NCI-H460 (cell line): Measurements from ENCODE around the gene PHACTR1. TPM values are rescaled to one million over a fixed set of nuclear protein-coding genes. Genes with fewer than 3 reads are reported as not detected.
"Not testable (repeated sequence)": the region's sequence is repeated elsewhere in the genome, so short reads cannot be mapped to it uniquely, and the experiment has no call there.

Experiments
- DNase-seq: peaks from one replicate; pipeline ENCODE4 v3.0.0-alpha.2; 2016; ENCODE audit warnings: low read depth; ENCODE audit errors: extremely low read depth
- total RNA-seq: library from RNA; depleted of rRNA; stranded (reverse); fragments of >200 nt; shearing (Covaris generic); gene quantifications from 2 replicates; pipeline ENCODE4 v1.2.3, GENCODE V29; 2014

PHACTR1 gene
- total RNA-seq, 1 experiment from 2014 or later: not detected

DNA sequence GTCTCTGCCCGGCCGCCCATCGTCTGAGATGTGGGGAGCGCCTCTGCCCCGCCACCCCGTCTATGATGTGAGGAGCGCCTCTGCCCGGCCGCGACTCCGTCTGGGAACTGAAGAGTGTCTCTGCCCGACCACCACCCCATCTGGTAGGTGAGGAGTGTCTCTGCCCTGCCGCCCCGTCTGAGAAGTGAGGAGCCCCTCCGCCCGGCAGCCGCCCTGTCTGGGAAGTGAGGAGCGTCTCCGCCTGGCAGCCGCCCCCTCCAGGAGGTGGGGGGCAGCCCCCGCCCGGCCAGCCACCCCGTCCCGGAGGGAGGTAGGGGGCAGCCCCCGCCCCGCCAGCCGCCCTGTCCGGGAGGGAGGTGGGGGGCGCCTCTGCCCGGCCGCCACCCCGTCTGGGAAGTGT, 417.3 kb downstream of the PHACTR1 start:
- not testable (repeated sequence) for DNase-seq

DNA sequence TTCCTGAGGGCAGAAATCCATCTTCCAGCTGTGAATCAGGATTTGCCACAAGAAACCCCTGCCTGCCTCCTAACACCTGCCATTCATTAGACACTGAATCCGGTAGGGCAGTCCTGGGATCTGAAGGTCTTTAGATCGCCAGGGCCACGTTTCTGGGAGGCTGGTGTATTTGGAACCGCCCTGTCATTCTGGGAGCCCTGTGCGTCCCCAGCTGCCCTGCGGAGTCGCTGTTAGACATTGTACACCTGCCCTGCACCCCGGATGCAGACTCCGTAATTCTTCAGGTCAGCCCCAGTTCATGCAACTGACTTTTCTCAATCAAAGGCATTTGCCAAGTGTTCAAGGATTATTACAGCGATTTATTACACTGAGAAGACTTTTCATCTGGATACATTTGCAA, 418.6 kb downstream of the PHACTR1 start:
- DNase-seq: no peak

DNA sequence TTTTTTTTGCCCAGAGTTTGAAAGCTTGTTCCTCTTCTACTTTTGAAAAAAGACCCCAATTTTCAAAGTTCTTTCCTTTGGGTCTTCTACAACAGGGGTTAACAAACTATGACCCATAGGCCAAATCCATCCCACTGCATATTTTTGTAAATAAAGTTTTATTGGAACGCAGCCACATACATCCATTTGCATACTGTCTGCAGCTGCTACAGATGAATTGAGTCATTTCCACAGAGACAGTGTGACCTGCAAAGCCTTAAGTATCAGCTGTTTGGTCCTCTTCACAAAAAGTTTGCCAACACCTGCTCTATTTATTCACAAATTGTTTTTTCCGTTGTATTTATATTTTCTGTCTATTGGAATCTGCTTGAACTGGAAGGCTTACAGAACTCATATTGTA, 422.6 kb downstream of the PHACTR1 start:
- DNase-seq: no peak

DNA sequence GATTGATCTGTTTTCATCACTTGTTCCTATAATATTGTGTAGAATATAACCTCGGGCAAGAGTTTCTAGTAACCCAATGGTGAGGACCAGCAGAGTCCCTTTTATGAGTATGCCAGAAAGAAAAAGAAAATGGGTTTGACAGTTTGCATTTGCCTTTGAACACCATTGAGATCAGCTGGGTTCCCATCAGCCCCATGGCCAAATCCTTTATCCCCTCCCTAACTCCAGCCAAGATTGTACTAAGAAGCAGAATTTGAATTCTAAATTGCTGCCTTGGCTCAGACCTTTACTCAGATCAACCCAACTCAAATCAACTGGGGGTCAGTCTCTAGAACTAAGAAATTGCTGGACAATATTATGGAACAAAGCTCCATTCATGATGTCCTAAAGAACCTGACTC, 424.4 kb downstream of the PHACTR1 start:
- DNase-seq: no peak

DNA sequence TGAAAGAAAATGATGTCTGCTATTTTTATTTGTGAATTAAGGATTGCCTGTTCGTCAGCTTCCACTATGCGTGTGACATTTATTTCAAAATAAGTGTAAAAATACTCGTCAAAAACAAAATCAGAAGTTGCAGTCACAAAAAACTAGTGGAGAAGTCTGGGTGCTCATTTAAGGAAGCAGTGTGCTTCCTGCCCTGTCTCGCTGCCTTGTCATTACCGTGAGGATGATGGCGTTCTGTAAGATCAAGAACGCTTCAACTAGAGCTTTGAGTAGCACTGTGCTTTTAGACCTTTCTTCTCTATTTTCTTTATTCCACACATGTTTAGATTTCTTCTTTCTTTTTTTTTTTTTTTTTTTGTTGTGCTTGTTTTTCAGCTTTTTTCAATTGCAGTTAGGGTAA, 424.8 kb downstream of the PHACTR1 start:
- DNase-seq: no peak

DNA sequence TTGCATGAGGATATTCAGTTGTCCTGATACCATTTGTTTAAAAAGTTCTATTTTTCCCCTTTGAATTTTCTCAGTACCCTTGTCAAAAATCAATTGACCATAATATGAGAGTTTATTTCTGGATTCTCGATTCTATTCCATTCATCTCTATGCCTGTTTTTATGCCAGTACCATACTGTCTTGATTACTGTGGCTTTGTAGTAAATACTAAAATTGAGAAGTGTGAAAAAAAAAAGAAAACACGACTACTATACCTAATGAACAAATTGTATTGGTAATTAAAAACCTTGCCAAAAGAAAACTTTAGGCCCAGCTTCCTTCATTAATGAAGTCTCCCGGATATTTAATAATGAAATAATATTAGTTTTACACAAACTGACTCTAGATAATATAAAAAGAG, 426.0 kb downstream of the PHACTR1 start:
- DNase-seq: no peak

DNA sequence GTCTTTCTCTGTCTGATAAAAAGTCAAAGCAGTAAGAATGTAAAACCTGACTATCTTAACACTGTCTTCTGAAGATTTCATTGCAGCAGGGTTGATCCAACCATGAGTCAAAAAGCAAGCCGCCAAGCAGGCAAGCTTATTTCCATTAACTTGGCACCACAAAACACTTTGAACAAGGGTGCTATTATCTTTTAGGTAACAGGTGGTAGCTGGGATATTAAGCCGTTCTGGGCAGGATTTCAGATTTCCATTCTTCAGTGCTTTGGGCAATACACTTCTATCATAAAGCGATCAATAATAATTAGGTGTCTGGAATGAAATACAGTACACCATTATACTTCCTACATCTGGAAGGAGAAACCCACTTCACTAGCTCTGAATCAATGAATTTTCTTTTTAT, 429.9 kb downstream of the PHACTR1 start:
- DNase-seq: no peak

DNA sequence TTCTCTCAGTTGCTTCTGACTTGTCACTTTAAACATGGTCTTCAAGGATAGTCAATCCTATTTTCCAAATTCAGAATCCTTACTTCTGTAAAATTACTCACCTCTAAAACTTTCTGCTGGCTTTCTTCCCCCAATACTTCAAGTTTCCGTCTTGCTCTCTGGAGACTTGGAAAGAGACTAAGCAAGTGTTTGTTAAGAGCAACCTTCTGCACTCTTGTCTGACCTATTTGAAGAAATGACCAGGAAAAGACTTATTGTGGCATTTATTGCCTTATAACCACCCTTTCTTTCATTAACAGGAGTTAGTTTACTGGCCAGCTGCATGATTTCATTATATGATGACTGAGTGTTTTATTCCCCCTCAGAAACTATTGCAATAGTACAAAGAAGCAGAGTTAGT, 430.8 kb downstream of the PHACTR1 start:
- DNase-seq: no peak

DNA sequence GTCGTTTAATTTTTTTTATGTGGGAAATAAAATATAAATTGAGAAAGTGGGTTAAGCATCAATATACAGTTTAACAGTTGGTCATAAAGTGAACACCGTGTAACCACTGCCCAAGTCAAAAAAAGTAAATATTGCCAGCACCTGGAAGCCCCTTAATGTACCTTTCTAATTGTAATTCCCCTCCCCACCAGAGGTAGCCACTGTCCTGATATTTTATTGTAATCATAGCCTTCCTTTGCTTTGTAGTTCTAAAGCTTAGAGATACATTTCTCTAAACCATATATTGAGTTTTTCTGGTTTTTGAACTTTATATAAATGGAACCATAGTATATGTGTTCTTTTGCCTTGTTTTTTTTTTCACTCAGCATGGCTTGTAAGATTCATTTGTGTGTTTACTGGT, 431.2 kb downstream of the PHACTR1 start:
- DNase-seq: no peak

DNA sequence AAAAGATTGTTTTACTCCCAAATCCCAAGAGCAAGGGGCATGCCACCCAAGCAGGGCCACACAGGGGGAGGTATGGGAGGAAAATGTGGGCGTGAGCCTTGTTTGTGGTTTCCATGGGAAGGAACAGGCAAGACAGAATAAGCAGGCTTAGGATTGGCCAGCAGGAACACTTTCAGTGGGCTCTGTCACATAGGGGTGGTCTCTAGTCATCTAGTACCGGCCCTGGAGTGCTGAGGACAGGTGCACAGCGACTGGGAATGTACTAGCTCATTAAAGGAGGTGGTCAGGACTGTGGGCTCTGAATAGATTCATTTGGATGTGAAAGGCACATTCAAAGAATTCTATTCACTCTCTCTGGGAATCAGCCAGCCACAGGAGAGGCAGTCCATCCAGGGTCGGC, 436.2 kb downstream of the PHACTR1 start:
- no peak for DNase-seq

DNA sequence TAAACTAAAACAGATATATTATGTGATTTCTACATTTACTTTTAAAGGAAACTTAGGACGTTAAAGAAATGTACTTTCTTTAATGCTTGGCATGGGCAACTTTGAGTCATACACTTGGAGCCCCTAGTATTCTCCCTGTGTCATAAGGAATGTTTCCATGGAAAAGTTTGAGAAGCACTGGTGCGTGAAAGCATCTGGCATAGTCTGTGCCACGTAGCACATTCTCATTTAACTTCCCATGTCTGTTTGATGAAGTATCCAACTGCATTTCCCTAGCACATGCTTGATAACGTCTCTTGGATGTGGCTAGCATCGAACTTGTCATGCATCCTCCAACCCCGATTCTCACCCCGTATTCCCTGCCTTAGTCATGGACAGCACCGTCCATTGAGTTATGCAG, 439.8 kb downstream of the PHACTR1 start:
- no peak for DNase-seq

DNA sequence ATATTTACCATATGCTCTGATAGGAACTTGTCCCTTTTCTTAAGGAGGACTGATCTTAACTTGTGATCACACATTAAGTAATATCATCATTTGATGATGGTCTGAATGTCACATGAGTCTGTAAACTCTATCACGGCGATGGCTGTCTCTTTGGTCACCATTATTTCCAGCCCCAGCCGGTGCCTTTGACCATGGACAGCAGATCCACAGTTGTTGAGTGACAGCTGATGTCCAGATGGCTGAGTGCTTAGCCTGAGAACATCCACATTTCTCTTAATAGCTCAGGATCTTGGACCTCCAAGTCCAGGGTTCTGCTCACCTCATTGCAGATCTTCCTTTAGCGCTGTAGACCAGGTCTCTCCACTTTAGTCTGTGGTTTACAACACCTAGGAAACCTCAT, 440.7 kb downstream of the PHACTR1 start:
- DNase-seq: no peak

DNA sequence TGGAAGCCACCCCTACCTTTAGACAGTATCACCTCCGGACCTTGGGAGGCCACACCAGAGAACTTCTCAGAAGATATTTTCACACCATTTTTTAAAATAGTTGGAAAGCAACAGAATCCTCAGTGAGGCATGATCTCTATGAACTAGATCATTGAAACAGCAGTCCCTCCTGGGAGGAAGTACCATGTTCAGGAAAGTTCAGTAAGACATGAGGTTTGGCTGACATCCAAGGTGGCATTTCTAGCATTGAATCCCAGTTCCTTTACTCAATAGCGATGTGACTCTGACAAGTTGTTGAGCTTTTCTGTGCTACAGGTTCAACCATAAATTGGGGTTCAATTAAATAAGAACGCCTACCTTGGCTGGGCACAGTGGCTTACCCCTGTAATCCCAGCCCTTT, 442.7 kb downstream of the PHACTR1 start:
- no peak for DNase-seq

DNA sequence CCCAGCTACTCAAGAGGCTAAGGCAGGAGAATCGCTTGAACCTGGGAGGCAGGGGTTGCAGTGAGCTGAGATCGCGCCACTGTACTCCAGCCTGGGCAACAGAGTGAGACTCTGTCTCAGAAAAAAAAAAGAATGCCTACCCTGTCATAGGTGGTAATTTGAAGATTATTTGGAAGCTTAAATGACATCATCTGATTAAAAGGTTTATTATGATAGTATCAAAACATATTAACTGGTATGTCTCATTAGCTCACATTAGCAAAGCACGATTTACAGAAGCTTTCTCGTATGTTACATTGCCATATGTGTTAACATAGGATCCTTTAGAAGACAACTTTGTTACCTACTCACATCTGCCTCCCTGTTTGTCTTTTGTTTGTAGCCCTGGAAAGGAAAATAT, 443.3 kb downstream of the PHACTR1 start:
- not testable (repeated sequence) for DNase-seq

DNA sequence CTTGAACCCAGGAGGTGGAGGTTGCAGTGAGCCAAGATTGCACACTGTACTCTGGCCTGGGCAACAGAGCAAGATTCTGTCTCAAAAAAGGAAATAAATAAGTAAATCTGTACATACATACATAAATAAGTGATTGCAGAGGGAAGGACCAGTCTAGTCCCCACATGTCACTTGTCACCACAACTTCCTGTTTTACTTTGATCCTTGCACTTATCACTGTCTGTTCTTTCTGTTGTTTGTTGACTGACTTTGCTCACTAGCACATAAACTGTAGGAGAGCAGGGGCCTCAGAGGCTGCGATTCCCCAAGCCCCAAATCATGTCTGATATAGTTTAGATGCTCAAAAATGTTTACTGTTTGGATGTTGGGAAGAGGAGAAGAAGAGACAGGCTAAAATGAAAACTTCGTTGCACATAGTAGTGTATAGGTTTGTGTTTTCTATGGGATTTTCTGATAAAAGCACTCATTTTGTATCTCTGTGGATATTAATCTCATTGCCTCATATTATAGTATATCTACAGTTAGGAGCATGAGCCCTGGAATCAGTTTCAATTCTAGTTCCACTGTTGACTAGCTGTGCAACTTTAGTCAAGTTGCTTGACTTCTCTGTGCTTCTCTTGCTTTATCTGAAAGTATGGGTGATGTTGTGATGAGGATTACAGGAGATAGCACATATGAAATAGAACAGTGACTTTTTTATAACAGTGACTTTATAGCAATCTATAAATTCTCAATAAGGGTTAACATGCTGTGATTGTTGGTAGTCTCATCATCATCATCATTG, 446.8 kb downstream of the PHACTR1 start:
- DNase-seq: no peak

DNA sequence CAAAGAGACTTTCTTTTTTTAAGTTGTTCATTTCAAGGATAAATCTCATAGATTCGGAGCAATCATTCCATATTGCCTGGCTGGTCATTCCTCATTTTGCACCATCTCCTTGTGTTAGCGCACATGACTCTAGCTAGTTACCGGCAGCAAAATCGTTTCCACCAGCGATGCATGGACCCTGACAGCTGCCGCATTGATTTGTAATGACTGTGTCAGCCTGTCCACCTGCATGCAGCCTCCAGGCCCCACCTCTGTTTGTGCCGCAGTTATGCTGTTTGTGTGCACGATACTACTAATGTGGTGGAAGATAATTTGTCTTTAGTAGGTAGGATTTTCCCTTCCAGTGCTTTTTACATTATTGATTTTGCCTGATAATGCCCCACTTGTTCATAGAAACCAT, 447.7 kb downstream of the PHACTR1 start:
- DNase-seq: no peak

DNA sequence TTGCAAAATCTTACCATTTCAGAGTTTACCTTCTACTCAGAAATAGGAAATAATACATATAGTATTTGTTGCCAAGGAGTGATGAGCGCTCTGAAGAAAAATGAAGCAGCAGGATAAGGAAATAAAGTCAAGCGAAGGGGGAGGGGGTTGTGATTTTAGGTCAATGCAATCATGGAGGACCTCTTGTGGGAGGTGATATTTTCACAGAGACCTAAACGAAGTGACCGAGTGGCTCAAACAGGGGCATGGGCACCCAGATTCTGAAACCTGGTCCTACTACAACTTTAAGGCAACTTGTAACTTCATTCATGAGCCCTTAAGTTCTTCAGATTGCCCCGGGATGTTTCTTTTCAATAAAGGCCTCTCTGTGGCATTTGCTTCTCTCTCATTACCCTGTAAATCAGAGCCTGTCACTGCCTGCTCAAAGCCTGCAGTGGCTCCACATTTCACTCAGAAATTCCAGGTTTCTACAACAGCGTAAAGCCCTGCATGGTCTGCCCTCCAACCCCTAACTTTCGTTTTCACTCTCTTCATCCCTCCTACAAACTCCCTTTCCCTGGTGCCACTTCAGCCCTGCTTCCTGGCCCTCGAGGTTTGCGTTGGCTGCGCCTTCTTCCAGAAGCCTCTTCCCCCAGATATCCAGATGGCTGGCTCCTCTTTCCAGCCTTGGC, 449.1 kb downstream of the PHACTR1 start:
- DNase-seq: no peak

DNA sequence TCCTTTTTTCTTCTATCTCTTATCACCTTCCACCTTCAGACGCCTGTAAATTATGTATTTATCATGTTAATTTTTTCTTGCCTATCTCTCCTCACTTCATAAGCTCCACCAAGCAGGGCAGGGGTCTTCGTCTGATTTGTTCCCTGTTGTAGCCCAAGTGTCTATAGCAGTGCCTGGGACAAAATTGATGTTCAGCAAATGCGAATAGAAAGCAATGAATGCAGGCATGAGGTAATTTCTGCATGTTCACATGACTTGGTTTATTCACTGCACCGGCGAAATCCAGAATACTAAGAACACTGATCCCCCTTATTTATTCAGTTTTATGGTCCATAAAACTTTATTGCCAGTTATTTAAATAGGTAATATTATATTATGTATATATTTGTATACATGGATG, 449.7 kb downstream of the PHACTR1 start:
- DNase-seq: no peak

DNA sequence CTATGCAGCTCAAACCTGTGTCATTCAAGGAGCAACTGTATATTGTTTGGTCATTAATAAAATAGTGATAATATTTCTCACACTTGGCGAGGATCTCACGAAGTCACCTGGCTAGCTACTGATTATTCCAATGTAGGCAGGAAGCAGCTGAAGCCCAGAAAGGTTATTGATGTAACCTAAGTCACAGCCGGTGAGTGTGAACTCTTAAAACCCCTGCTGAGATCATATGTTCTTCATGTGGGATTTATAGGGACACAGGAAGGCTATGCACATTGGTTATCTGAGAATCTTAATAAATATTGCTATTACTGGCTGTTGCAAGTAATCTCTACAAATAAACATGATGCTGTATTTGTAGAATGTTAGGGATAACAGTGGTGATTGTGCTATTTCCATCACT, 450.3 kb downstream of the PHACTR1 start:
- DNase-seq: no peak

DNA sequence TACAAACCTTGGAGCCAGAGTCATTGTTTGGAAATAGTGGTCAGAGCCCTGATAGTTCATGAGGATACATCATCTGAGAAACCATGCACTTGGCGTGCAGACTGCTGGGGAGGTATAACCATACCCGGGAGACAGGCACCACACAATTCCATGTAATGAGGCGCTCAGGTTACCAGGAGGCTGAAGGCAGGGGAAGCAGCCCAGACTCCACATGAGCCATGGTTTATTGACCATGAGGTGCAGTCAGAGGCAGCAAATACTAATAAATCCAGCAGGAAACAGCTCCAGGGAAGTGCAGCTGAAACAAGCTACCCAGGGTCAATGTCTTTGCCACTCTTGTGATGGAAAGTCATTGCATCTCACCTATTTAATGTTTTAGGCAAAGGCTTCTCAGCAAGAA, 455.7 kb downstream of the PHACTR1 start:
- no peak for DNase-seq

DNA sequence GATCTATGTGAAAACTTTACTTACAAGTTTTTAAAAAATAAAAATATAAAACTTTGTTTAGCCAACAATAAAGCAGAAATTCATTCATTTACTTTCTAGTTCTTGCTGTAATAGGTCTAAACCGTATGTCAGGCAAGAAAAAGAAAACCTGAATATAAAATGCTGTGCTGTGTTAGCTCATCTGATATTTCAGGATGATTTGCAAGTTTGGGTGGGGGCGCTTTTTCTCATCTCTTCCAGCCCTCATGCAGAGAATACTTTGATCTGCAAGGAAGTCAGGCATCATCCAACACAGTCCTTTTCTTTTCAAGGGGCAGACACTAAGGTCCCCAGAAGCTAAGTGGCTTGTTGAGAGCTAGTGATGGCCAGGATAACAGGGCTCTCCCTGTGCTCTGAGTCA, 458.5 kb downstream of the PHACTR1 start:
- no peak for DNase-seq

DNA sequence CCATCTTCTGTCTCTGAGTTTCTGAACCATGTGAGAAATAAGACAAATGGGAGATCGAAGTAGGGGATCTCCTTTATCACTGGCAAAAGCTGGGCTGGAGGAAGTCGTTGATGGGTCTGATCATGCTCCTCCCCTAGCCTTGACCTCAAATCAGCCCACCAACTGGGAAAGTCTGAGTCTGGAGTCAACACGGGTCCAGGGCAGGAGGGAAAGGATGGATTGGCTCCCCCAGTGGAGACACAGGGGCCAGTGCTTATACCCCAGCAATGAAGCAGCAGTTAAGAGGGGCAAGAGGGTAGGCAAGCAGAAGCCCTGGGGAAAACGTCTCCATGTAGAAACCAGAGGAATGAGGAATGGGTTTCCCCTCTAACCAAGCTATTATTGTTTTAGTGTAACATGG, 459.2 kb downstream of the PHACTR1 start:
- no peak for DNase-seq

DNA sequence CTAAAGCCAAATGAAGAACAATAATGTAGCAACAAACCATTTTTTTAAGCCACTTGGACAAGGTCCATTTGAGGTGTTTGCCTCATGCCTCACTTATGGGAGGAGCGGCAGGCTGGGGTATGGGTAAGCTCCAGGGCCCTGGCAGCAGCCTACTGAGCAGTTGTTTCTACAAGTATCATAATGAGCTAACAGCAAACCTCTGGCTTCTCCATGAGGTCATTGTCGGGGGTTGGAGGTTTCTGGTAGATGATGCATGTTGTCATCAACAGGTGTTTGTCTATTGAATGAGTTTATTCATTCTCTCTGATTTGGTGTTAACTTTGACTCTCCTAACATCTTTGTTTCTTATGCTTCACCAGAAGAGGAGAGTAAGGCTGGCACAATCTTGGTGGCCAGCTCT, 461.1 kb downstream of the PHACTR1 start:
- DNase-seq: no peak
